OCI-LY1 (cell line): ENCODE measurements around the gene ZNF319.

Experiments
- H2AFZ ChIP-seq: fragments of 200-600 bp; sonication (generic), shearing (Covaris generic); 2 replicates; pipeline ENCODE4 v1.6.0; 2014; ENCODE audit warnings: antibody characterized with exemption, mild to moderate bottlenecking, low read length
- H3F3A ChIP-seq: fragments of 200-600 bp; sonication (generic), shearing (Covaris generic); 2 replicates; pipeline ENCODE4 v1.6.0; 2014; ENCODE audit warnings: mild to moderate bottlenecking, antibody characterized with exemption, low read length, moderate library complexity; ENCODE audit not compliant: insufficient read depth
- H3K27ac ChIP-seq: fragments of 200-600 bp; sonication (generic); 2 replicates; pipeline ENCODE4 v1.5.1; 2014; ENCODE audit warnings: low read length, mixed run types, mild to moderate bottlenecking, low read depth; ENCODE audit not compliant: poor library complexity, severe bottlenecking
- H3K27me3 ChIP-seq: fragments of 200-600 bp; sonication (generic); 2 replicates; pipeline ENCODE4 v1.6.0; 2014; ENCODE audit warnings: antibody characterized with exemption, mild to moderate bottlenecking, low read length, moderate library complexity; ENCODE audit not compliant: insufficient read depth
- H3K36me3 ChIP-seq: fragments of 200-600 bp; sonication (generic); 2 replicates; pipeline ENCODE4 v1.6.1; 2014; ENCODE audit warnings: mild to moderate bottlenecking, antibody characterized with exemption, low read length, moderate library complexity, mixed read lengths; ENCODE audit not compliant: insufficient read depth
- H3K4me1 ChIP-seq: fragments of 200-600 bp; sonication (generic); 2 replicates; pipeline ENCODE4 v1.5.1; 2014; ENCODE audit warnings: mild to moderate bottlenecking, low read length, moderate library complexity; ENCODE audit not compliant: insufficient read depth, severe bottlenecking
- H3K4me2 ChIP-seq: fragments of 200-600 bp; sonication (generic), shearing (Covaris generic); 2 replicates; pipeline ENCODE4 v1.6.1; 2014; ENCODE audit warnings: low read length
- H3K4me3 ChIP-seq: fragments of 200-600 bp; sonication (generic); 2 replicates; pipeline ENCODE4 v1.5.1; 2014; ENCODE audit warnings: low read length, low read depth, mild to moderate bottlenecking, mixed read lengths; ENCODE audit not compliant: poor library complexity, severe bottlenecking
- H3K79me2 ChIP-seq: fragments of 200-600 bp; shearing (Covaris generic); 2 replicates; pipeline ENCODE4 v1.6.1; 2016; ENCODE audit warnings: mixed run types, low read length, mixed read lengths; ENCODE audit not compliant: insufficient read depth
- H3K9ac ChIP-seq: fragments of 200-600 bp; sonication (generic), shearing (Covaris generic); 2 replicates; pipeline ENCODE4 v1.6.1; 2014; ENCODE audit warnings: mild to moderate bottlenecking, low read length, mixed read lengths
- H3K9me2 ChIP-seq: fragments of 200-600 bp; sonication (generic), shearing (Covaris generic); 2 replicates; pipeline ENCODE4 v1.6.1; 2014; ENCODE audit warnings: low read depth, mild to moderate bottlenecking, low read length, mixed read lengths
- H3K9me3 ChIP-seq: fragments of 200-600 bp; shearing (Covaris generic); 2 replicates; pipeline ENCODE4 v1.6.1; 2014; ENCODE audit warnings: low read length, mixed read lengths
- H4K20me1 ChIP-seq: fragments of 200-600 bp; sonication (generic), shearing (Covaris generic); 2 replicates; pipeline ENCODE4 v1.6.0; 2016; ENCODE audit warnings: mild to moderate bottlenecking, low read length; ENCODE audit not compliant: insufficient read depth
- CTCF ChIP-seq: fragments of 200-600 bp; sonication (generic), shearing (Covaris generic); IDR thresholded peaks from 2 replicates; pipeline ENCODE4 v1.5.1; 2017; ENCODE audit warnings: mild to moderate bottlenecking, antibody characterized with exemption, low read length, moderate library complexity, mixed read lengths
- EZH2 ChIP-seq: fragments of 200-600 bp; sonication (generic), shearing (Covaris generic); IDR thresholded peaks from 2 replicates; pipeline ENCODE4 v1.8.0; 2017; ENCODE audit warnings: borderline replicate concordance, mixed run types, mild to moderate bottlenecking, antibody characterized with exemption, low read length, moderate library complexity, mixed read lengths

The ZNF319 gene

GRCh38 chr16:57949595-57950238 lies 50.8 kb downstream of the ZNF319 start:
- Histone ChIP-seq H3F3A (no peaks in the 10 kb centered on the region), H3K4me3 (no peak overlapping the region), H4K20me1 (no peaks in the 10 kb centered on the region), H3K27ac (no peak overlapping the region), H2AFZ (no peak overlapping the region), H3K9ac (no peak overlapping the region), H3K4me1 (no peaks in the 10 kb centered on the region), H3K36me3 (no peaks in the 10 kb centered on the region), H3K9me2 (no peaks in the 10 kb centered on the region), H3K79me2 (no peaks in the 10 kb centered on the region), H3K27me3 (no peaks in the 10 kb centered on the region; the same call in 1 of the 2 replicates), H3K4me2 (no peak overlapping the region), H3K9me3 (no peaks in the 10 kb centered on the region)
- TF ChIP-seq EZH2 (no peak), CTCF (no peak)

GRCh38 chr16:57949013-57949412 lies 51.5 kb downstream of the ZNF319 start:
- no peaks in the 10 kb centered on the region for H3K79me2 ChIP-seq
- no peak overlapping the region for H3K4me3 ChIP-seq
- no peaks in the 10 kb centered on the region for H3K4me1 ChIP-seq
- no peak overlapping the region for H2AFZ ChIP-seq
- H4K20me1 ChIP-seq, result no peaks in the 10 kb centered on the region
- H3K9me2 ChIP-seq, result no peaks in the 10 kb centered on the region
- no peaks in the 10 kb centered on the region for H3K36me3 ChIP-seq
- no peaks in the 10 kb centered on the region; the same call in 1 of the 2 replicates for H3K27me3 ChIP-seq
- H3K9me3 ChIP-seq, result no peaks in the 10 kb centered on the region
- H3K4me2 ChIP-seq, result no peak overlapping the region
- TF ChIP-seq CTCF (no peak), EZH2 (no peak)
- H3K9ac ChIP-seq, result no peak overlapping the region
- H3K27ac ChIP-seq, result no peak overlapping the region
- no peaks in the 10 kb centered on the region for H3F3A ChIP-seq

GRCh38 chr16:57948027-57948426 lies 52.4 kb downstream of the ZNF319 start:
- Histone ChIP-seq H3K27ac (no peak overlapping the region), H3K9ac (no peak overlapping the region), H2AFZ (no peak overlapping the region), H3K4me1 (no peaks in the 10 kb centered on the region), H3K4me3 (no peak overlapping the region), H3K79me2 (no peaks in the 10 kb centered on the region), H3F3A (no peaks in the 10 kb centered on the region), H3K27me3 (no peaks in the 10 kb centered on the region; the same call in 1 of the 2 replicates), H3K9me2 (no peaks in the 10 kb centered on the region), H3K9me3 (no peaks in the 10 kb centered on the region), H4K20me1 (no peaks in the 10 kb centered on the region), H3K36me3 (no peaks in the 10 kb centered on the region), H3K4me2 (no peak overlapping the region)
- no peak for TF ChIP-seq EZH2
- no peak for TF ChIP-seq CTCF
